ENCODE data around the gene OR6C1. TPM values are rescaled to one million over a fixed set of nuclear protein-coding genes. Genes with fewer than 3 reads are reported as not detected.
"Not testable (repeated sequence)": the region's sequence is repeated elsewhere in the genome, so short reads cannot be mapped to it uniquely, and the experiment has no call there.

OR6C1 gene
- total RNA-seq, 1 experiment from 2014 or later: not detected

DNA sequence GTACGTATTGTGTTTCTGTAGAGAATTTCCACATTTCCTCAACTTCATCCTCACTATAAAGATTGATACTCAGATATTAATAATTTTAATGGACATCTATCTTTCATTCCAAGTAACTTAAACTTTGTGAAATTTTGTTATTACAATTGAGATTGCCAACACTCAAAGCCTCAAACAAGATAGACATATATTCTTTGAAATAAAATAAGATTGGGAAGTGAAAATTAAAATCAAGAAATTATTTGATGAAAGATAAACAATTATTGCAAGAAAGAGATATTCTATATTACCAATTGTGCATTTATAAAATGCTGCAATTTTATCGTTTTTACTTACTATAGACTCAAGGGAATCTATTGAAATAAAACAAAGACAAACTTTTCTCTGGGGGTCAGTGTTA lies 17.7 kb upstream of the OR6C1 start, which contains the start of gene OR6C6:
TSS of gene OR6C6 (minus strand) at position 101 of the 400 bp plus-strand sequence. CDS start 1,337 bp downstream, outside the sequence.
- Histone ChIP-seq H3K27me3 (replicated peaks; ENCODE audit: control insufficient read depth, insufficient read depth, low read length) (no peaks in the 10 kb centered on the region), H3K4me3 (ENCODE audit: low read depth, low read length) (no peak within 1 kb of the TSS), H3K4me1 (no peaks in the 10 kb centered on the region), H3K9me3 (no peaks in the 10 kb centered on the region), H3K36me3 (ENCODE audit: control insufficient read depth, insufficient read depth, low read length) (no peaks in the 10 kb centered on the region)
- H3K27ac Mint-ChIP-seq (ENCODE audit: unreplicated experiment): no peak within 1 kb of the TSS
- H3K27me3 Mint-ChIP-seq (ENCODE audit: insufficient read depth, unreplicated experiment): peaks cover 8% of the 10 kb centered on the region
- H3K4me3 Mint-ChIP-seq (ENCODE audit: unreplicated experiment): no peak within 1 kb of the TSS
- intact Hi-C loops (cut with micrococcal nuclease; ENCODE audit: unreplicated experiment): no loop called here
- H3K4me1 Mint-ChIP-seq (ENCODE audit: low read depth, unreplicated experiment): no peaks in the 10 kb centered on the region
- no peaks in the 10 kb centered on the region for H3K36me3 Mint-ChIP-seq (ENCODE audit: insufficient read depth, unreplicated experiment)
- no peaks in the 10 kb centered on the region for H3K9me3 Mint-ChIP-seq (ENCODE audit: unreplicated experiment)
- no peak for TF ChIP-seq CTCF (IDR thresholded peaks at IDR 0.05; ENCODE audit: insufficient read depth in 1 of 2, low read depth in 1 of 2, low read length in 1 of 2, severe bottlenecking in 1 of 2, unreplicated experiment in 1 of 2)
- CTCF ChIA-PET: no interaction called here
- POLR2A ChIA-PET: no interaction called here
- no TSS peak for BruUV-seq (replicated peaks)
- no peak for DNase-seq

GRCh38 chr12:55320201-55320600 lies 6.1 kb downstream of the OR6C1 start:
- intact Hi-C loops (cut with micrococcal nuclease; ENCODE audit: unreplicated experiment): no loop called here
- no peaks in the 10 kb centered on the region for H3K9me3 ChIP-seq
- no TSS peak for BruUV-seq (replicated peaks)
- H3K4me1 ChIP-seq: peaks cover 12% of the 10 kb centered on the region; the same call in 1 of the 2 replicates
- ChIA-PET CTCF (no interaction called here), POLR2A (no interaction called here)
- Mint-ChIP-seq H3K9me3 (ENCODE audit: unreplicated experiment) (no peaks in the 10 kb centered on the region), H3K4me3 (ENCODE audit: unreplicated experiment) (no peak overlapping the region), H3K36me3 (ENCODE audit: insufficient read depth, unreplicated experiment) (no peaks in the 10 kb centered on the region), H3K27ac (ENCODE audit: unreplicated experiment) (no peak overlapping the region), H3K27me3 (ENCODE audit: insufficient read depth, unreplicated experiment) (no peaks in the 10 kb centered on the region), H3K4me1 (ENCODE audit: low read depth, unreplicated experiment) (peaks cover 7% of the 10 kb centered on the region)
- H3K4me3 ChIP-seq (ENCODE audit: low read depth, low read length): no peak overlapping the region
- H3K36me3 ChIP-seq (ENCODE audit: control insufficient read depth, insufficient read depth, low read length): no peaks in the 10 kb centered on the region
- DNase-seq: no peak
- no peak for TF ChIP-seq CTCF (IDR thresholded peaks at IDR 0.05; ENCODE audit: insufficient read depth in 1 of 2, low read depth in 1 of 2, low read length in 1 of 2, severe bottlenecking in 1 of 2, unreplicated experiment in 1 of 2)
- no peaks in the 10 kb centered on the region for H3K27me3 ChIP-seq (replicated peaks; ENCODE audit: control insufficient read depth, insufficient read depth, low read length)

DNA sequence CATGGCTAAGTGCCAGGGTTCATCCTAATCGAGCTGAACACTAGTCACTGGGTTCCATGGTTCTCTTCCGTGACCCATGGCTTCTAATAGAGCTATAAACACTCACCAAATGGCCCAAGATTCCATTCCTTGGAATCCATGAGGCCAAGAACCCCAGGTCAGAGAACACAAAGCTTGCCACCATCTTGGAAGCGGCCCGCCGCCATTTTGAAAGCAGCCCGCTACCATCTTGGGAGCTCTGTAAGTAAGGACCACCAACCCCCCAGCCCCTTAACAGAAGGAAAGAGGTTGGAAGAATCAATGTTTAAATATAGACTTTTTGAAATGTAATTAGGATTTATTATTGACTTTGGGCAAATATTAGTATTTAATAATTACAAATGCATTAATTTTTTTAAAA lies 11.7 kb downstream of the OR6C1 start:
- H3K9me3 ChIP-seq; H3K36me3 ChIP-seq (ENCODE audit: control insufficient read depth, insufficient read depth, low read length); H3K27me3 Mint-ChIP-seq (ENCODE audit: insufficient read depth, unreplicated experiment); H3K4me1 ChIP-seq; H3K27me3 ChIP-seq (replicated peaks; ENCODE audit: control insufficient read depth, insufficient read depth, low read length); H3K4me1 Mint-ChIP-seq (ENCODE audit: low read depth, unreplicated experiment); H3K4me3 ChIP-seq (ENCODE audit: low read depth, low read length); CTCF ChIA-PET; H3K9me3 Mint-ChIP-seq (ENCODE audit: unreplicated experiment); H3K36me3 Mint-ChIP-seq (ENCODE audit: insufficient read depth, unreplicated experiment); H3K4me3 Mint-ChIP-seq (ENCODE audit: unreplicated experiment); DNase-seq; POLR2A ChIA-PET; H3K27ac Mint-ChIP-seq (ENCODE audit: unreplicated experiment); BruUV-seq (replicated peaks); intact Hi-C loops (cut with micrococcal nuclease; ENCODE audit: unreplicated experiment): not testable (repeated sequence)

GRCh38 chr12:55330446-55330845 lies 16.3 kb downstream of the OR6C1 start, which contains the start of gene OR6C3:
TSS of gene OR6C3 (plus strand) at chr12:55330746. CDS start at chr12:55331701, 955 bp downstream.
- BruUV-seq (replicated peaks): no TSS peak
- TF ChIP-seq CTCF (IDR thresholded peaks at IDR 0.05; ENCODE audit: insufficient read depth in 1 of 2, low read depth in 1 of 2, low read length in 1 of 2, severe bottlenecking in 1 of 2, unreplicated experiment in 1 of 2): no peak
- Mint-ChIP-seq H3K9me3 (ENCODE audit: unreplicated experiment) (no peaks in the 10 kb centered on the region), H3K4me1 (ENCODE audit: low read depth, unreplicated experiment) (no peaks in the 10 kb centered on the region), H3K36me3 (ENCODE audit: insufficient read depth, unreplicated experiment) (no peaks in the 10 kb centered on the region), H3K4me3 (ENCODE audit: unreplicated experiment) (no peak within 1 kb of the TSS), H3K27ac (ENCODE audit: unreplicated experiment) (no peak within 1 kb of the TSS), H3K27me3 (ENCODE audit: insufficient read depth, unreplicated experiment) (no peaks in the 10 kb centered on the region)
- intact Hi-C loops (cut with micrococcal nuclease; ENCODE audit: unreplicated experiment): no loop called here
- CTCF ChIA-PET: no interaction called here
- Histone ChIP-seq H3K27me3 (replicated peaks; ENCODE audit: control insufficient read depth, insufficient read depth, low read length) (no peaks in the 10 kb centered on the region), H3K4me3 (ENCODE audit: low read depth, low read length) (no peak within 1 kb of the TSS), H3K36me3 (ENCODE audit: control insufficient read depth, insufficient read depth, low read length) (no peaks in the 10 kb centered on the region), H3K4me1 (peaks cover 16% of the 10 kb centered on the region), H3K9me3 (0 out of 2 replicates have a peak, but pooled peaks cover 9% of the 10 kb centered on the region)
- POLR2A ChIA-PET: no interaction called here
- no peak for DNase-seq

Measured in Caco-2 (cell line).